HL-60 (cell line): ENCODE results near the gene CNNM3.

Experiments
- DNase-seq, 2 experiments: peaks; one replicate each; pipeline ENCODE4 v3.0.0-alpha.2; 2010 to 2020; ENCODE audit warnings: low read depth in 1 of 2, low spot score in 1 of 2
- H3K27ac ChIP-seq: fragments of 250-450 bp; sonication (Bioruptor Pico); replicated peaks from 2 replicates; pipeline ENCODE4 v1.5.1; 2020; ENCODE audit warnings: mild to moderate bottlenecking, moderate library complexity
- H3K27me3 ChIP-seq: fragments of 250-450 bp; sonication (Bioruptor Pico); 2 replicates; pipeline ENCODE4 v1.5.1; 2021; ENCODE audit warnings: mild to moderate bottlenecking, moderate library complexity; ENCODE audit not compliant: insufficient read depth, poor library complexity, severe bottlenecking
- H3K4me3 ChIP-seq: replicated peaks from 2 replicates; pipeline ENCODE4 v1.5.1; 2011; ENCODE audit warnings: mild to moderate bottlenecking, control low read depth, low read length; ENCODE audit not compliant: insufficient read depth
- CTCF ChIP-seq: IDR thresholded peaks from one replicate; pipeline ENCODE4 v1.5.1; 2011; ENCODE audit warnings: low read length, control low read depth, inconsistent platforms; ENCODE audit not compliant: insufficient read depth
- GABPA ChIP-seq: IDR thresholded peaks from 2 replicates; pipeline ENCODE4 v1.6.1; 2012; ENCODE audit warnings: low read depth
- POLR2AphosphoS5 ChIP-seq: IDR thresholded peaks from 2 replicates; pipeline ENCODE4 v1.6.1; 2012; ENCODE audit warnings: low read depth
- REST ChIP-seq: IDR thresholded peaks from 2 replicates; pipeline ENCODE4 v1.6.1; 2012; ENCODE audit warnings: low read depth; ENCODE audit not compliant: insufficient replicate concordance
- SPI1 ChIP-seq: IDR thresholded peaks from 2 replicates; pipeline ENCODE4 v1.6.1; 2012; ENCODE audit warnings: low read depth, mild to moderate bottlenecking, borderline replicate concordance

The CNNM3 gene

GRCh38 chr2:96852667-96853066, 36.6 kb downstream of the CNNM3 start:
- no peaks in the 10 kb centered on the region for H3K27me3 ChIP-seq
- no peak overlapping the region for H3K27ac ChIP-seq
- DNase-seq: no peak
- TF ChIP-seq SPI1: no peak
- TF ChIP-seq REST: no peak
- TF ChIP-seq GABPA: no peak
- no peak for TF ChIP-seq POLR2AphosphoS5
- no peak for TF ChIP-seq CTCF
- no peak overlapping the region for H3K4me3 ChIP-seq

GRCh38 chr2:96853321-96853720, 37.3 kb downstream of the CNNM3 start:
- Histone ChIP-seq H3K4me3 (no peak overlapping the region), H3K27ac (no peak overlapping the region), H3K27me3 (no peaks in the 10 kb centered on the region)
- TF ChIP-seq CTCF (no peak), GABPA (no peak), SPI1 (no peak), REST (no peak), POLR2AphosphoS5 (no peak)
- no peak for DNase-seq

GRCh38 chr2:96856776-96857666, 41.0 kb downstream of the CNNM3 start:
- DNase-seq: peak in 1 of 2 experiments; percentile 59
- Histone ChIP-seq H3K4me3 (peak overlapping the region; percentile 82), H3K27ac (peak overlapping the region; percentile 84), H3K27me3 (no peaks in the 10 kb centered on the region)
- TF ChIP-seq REST (no peak), POLR2AphosphoS5 (no peak)
